ENCODE data around the gene MESP2.

MESP2 gene

GRCh38 chr15:89755701-89756100 is 20.4 kb upstream of the MESP2 start:
- DNase-seq (ENCODE audit: low spot score): no peak

GRCh38 chr15:89756897-89757296 is 19.2 kb upstream of the MESP2 start:
- DNase-seq (ENCODE audit: low spot score): no peak

- DNase-seq (ENCODE audit: low spot score): no peak
Measured at GRCh38 chr15:89758283-89758682, 17.8 kb upstream of the MESP2 start.

GRCh38 chr15:89758981-89759380 is 17.2 kb upstream of the MESP2 start:
- DNase-seq (ENCODE audit: low spot score): no peak

- no peak for DNase-seq (ENCODE audit: low spot score)
Measured at GRCh38 chr15:89759835-89760234, 16.3 kb upstream of the MESP2 start.

GRCh38 chr15:89760303-89761008 is 15.7 kb upstream of the MESP2 start:
- peak; percentile 85 for DNase-seq (ENCODE audit: low spot score)

GRCh38 chr15:89761009-89761831 is 14.9 kb upstream of the MESP2 start:
- DNase-seq (ENCODE audit: low spot score): no peak

GRCh38 chr15:89761929-89762328 is 14.2 kb upstream of the MESP2 start:
- no peak for DNase-seq (ENCODE audit: low spot score)

- DNase-seq (ENCODE audit: low spot score): no peak
Measured at GRCh38 chr15:89765694-89766093, 10.4 kb upstream of the MESP2 start.

GRCh38 chr15:89766357-89767311 is 9.5 kb upstream of the MESP2 start:
- DNase-seq (ENCODE audit: low spot score): no peak

- no peak for DNase-seq (ENCODE audit: low spot score)
Measured at GRCh38 chr15:89767411-89767915, 8.7 kb upstream of the MESP2 start.

- peak; percentile 45 for DNase-seq (ENCODE audit: low spot score)
Measured at GRCh38 chr15:89768071-89768500, 8.0 kb upstream of the MESP2 start.

- DNase-seq (ENCODE audit: low spot score): no peak
Measured at GRCh38 chr15:89769366-89769765, 6.8 kb upstream of the MESP2 start.

- no peak for DNase-seq (ENCODE audit: low spot score)
Measured at GRCh38 chr15:89770041-89770440, 6.1 kb upstream of the MESP2 start.

GRCh38 chr15:89772932-89773583 is 3.1 kb upstream of the MESP2 start:
- peak; percentile 60 for DNase-seq (ENCODE audit: low spot score)

GRCh38 chr15:89774492-89774891 is 1.6 kb upstream of the MESP2 start:
- DNase-seq (ENCODE audit: low spot score): no peak

GRCh38 chr15:89775815-89776214 is 317 bp upstream of the MESP2 start:
- DNase-seq (ENCODE audit: low spot score): no peak

GRCh38 chr15:89777073-89777751 is 1.1 kb downstream of the MESP2 start:
- no peak for DNase-seq (ENCODE audit: low spot score)

- no peak for DNase-seq (ENCODE audit: low spot score)
Measured at GRCh38 chr15:89777782-89778380, 1.7 kb downstream of the MESP2 start.

- DNase-seq (ENCODE audit: low spot score): no peak
Measured at GRCh38 chr15:89778861-89779260, 2.7 kb downstream of the MESP2 start.

- no peak for DNase-seq (ENCODE audit: low spot score)
Measured at GRCh38 chr15:89780601-89781000, 4.5 kb downstream of the MESP2 start.
